ENCODE measurements around the gene TAS2R46.
"Not testable (repeated sequence)": the region's sequence is repeated elsewhere in the genome, so short reads cannot be mapped to it uniquely, and the experiment has no call there.

Gene TAS2R46

GRCh38 chr12:11062194-11062593, at the start of gene TAS2R46:
Gene TAS2R46, minus strand, starts transcription at chr12:11062294. Its CDS starts 0 bp downstream, at chr12:11062294.
- not testable (repeated sequence) for DNase-seq

GRCh38 chr12:11111213-11111612, 49.1 kb upstream of the TAS2R46 start:
- DNase-seq = not testable (repeated sequence)

GRCh38 chr12:11108862-11109261, 46.8 kb upstream of the TAS2R46 start:
- DNase-seq = no peak

GRCh38 chr12:11107719-11108118, 45.6 kb upstream of the TAS2R46 start:
- no peak for DNase-seq

- no peak for DNase-seq
Observed at GRCh38 chr12:11106288-11106687, 44.2 kb upstream of the TAS2R46 start.

GRCh38 chr12:11105546-11105945, 43.5 kb upstream of the TAS2R46 start:
- no peak for DNase-seq

GRCh38 chr12:11094910-11095309, 32.8 kb upstream of the TAS2R46 start:
- not testable (repeated sequence) for DNase-seq

GRCh38 chr12:11092128-11092527, 30.0 kb upstream of the TAS2R46 start, which contains the start of gene TAS2R43:
Gene TAS2R43, minus strand, starts transcription at chr12:11092313. Its CDS starts 84 bp downstream, at chr12:11092229.
- no peak for DNase-seq

- no peak for DNase-seq
Observed at GRCh38 chr12:11089246-11089645, 27.2 kb upstream of the TAS2R46 start.

- DNase-seq = no peak
Observed at GRCh38 chr12:11085419-11085818, 23.3 kb upstream of the TAS2R46 start.

GRCh38 chr12:11081987-11082386, 19.9 kb upstream of the TAS2R46 start:
- DNase-seq = no peak

GRCh38 chr12:11078246-11078645, 16.2 kb upstream of the TAS2R46 start:
- no peak for DNase-seq

- DNase-seq = no peak
Observed at GRCh38 chr12:11075642-11076041, 13.5 kb upstream of the TAS2R46 start.

GRCh38 chr12:11071414-11071813, 9.3 kb upstream of the TAS2R46 start:
- no peak for DNase-seq

- no peak for DNase-seq
Observed at GRCh38 chr12:11070999-11071398, 8.9 kb upstream of the TAS2R46 start.

GRCh38 chr12:11069854-11070365, 7.8 kb upstream of the TAS2R46 start:
- DNase-seq = no peak

- DNase-seq = no peak
Observed at GRCh38 chr12:11067514-11067913, 5.4 kb upstream of the TAS2R46 start.

- DNase-seq = no peak
Observed at GRCh38 chr12:11059784-11060183, 2.3 kb downstream of the TAS2R46 start.

- DNase-seq = no peak
Observed at GRCh38 chr12:11059041-11059440, 3.1 kb downstream of the TAS2R46 start.

- no peak for DNase-seq
Observed at GRCh38 chr12:11055306-11055705, 6.8 kb downstream of the TAS2R46 start.

GRCh38 chr12:11049806-11050531, 12.1 kb downstream of the TAS2R46 start:
- DNase-seq = not testable (repeated sequence)

- not testable (repeated sequence) for DNase-seq
Observed at GRCh38 chr12:11041366-11041765, 20.7 kb downstream of the TAS2R46 start.

- DNase-seq = no peak
Observed at GRCh38 chr12:11040162-11040561, 21.9 kb downstream of the TAS2R46 start.

- no peak for DNase-seq
Observed at GRCh38 chr12:11039171-11039570, 22.9 kb downstream of the TAS2R46 start.

- not testable (repeated sequence) for DNase-seq
Observed at GRCh38 chr12:11033959-11034358, 28.1 kb downstream of the TAS2R46 start.
